ENCODE results near the gene TPPP3. TPM values are rescaled to one million over a fixed set of nuclear protein-coding genes. Genes with fewer than 3 reads are reported as not detected.

TPPP3 gene
- total and polyA plus RNA-seq, 9 of the 15 experiments (the other 6 are each of a cell fraction or from before 2014, with no cell fraction given): 0.13 to 0.50 (median 0.36) TPM; not detected in 2

- Histone ChIP-seq H3K36me3 (ENCODE audit: control insufficient read depth, insufficient read depth, low read length) (peaks cover 57% of the 10 kb centered on the region; the same call in 2 of the 3 replicates), H3K9me3 (replicated peaks; ENCODE audit: control insufficient read depth, insufficient read depth, low read depth, low read length) (no peaks in the 10 kb centered on the region), H3K4me1 (replicated peaks in 1 of 2; ENCODE audit: control insufficient read depth in 2 of 2, insufficient read depth in 2 of 2, low read length in 2 of 2) (peaks cover 0 to 28% of the 10 kb centered on the region in 2 experiments; a peak in 2 of 5 replicates), H3K4me3 (no peak overlapping the region), H3K27me3 (ENCODE audit: control insufficient read depth in 2 of 2, insufficient read depth in 2 of 2, low read length in 2 of 2) (no peaks in the 10 kb centered on the region), H3K27ac (ENCODE audit: extremely low read depth, low read depth, low read length) (no peak overlapping the region), H3K79me2 (ENCODE audit: control insufficient read depth, insufficient read depth, low read length) (no peaks in the 10 kb centered on the region), H3K9ac (ENCODE audit: insufficient read depth in 1 of 2, low read depth in 2 of 2, low read length in 2 of 2) (no peak overlapping the region), H4K20me1 (replicated peaks; ENCODE audit: control insufficient read depth, insufficient read depth, low read length) (peaks cover 18% of the 10 kb centered on the region; the same call in 1 of the 2 replicates), H3K4me2 (ENCODE audit: insufficient read depth, low read length) (no peak overlapping the region), H3K9me1 (ENCODE audit: control insufficient read depth, insufficient read depth, low read length) (no peaks in the 10 kb centered on the region), H2AFZ (ENCODE audit: low read depth, low read length) (no peak overlapping the region)
- intact Hi-C loops (cut with micrococcal nuclease): no loop called here
- no TSS peak for BruUV-seq (replicated peaks)
- 84% methylated on average over 8 of the region's 17 CpGs for WGBS (ENCODE audit: insufficient coverage, low coverage, missing lambda C conversion rate)
- TF ChIP-seq COPS2 (conservative IDR thresholded peaks at IDR 0.05) (no peak), ZNF639 (CRISPR knock-in tag; conservative IDR thresholded peaks at IDR 0.05 in 1 of 2, IDR thresholded peaks at IDR 0.05 in 1 of 2) (no peak), PCBP2 (IDR thresholded peaks at IDR 0.05; ENCODE audit: low read depth, low read length, poor library complexity, severe bottlenecking) (no peak), SRF (CRISPR knock-in tag; IDR thresholded peaks at IDR 0.05) (no peak), ZBTB40 (IDR thresholded peaks at IDR 0.05) (no peak), ZBTB40 (CRISPR knock-in tag; IDR thresholded peaks at IDR 0.05) (no peak), SNAPC5 (CRISPR knock-in tag; IDR thresholded peaks at IDR 0.05) (no peak), LARP7 (IDR thresholded peaks at IDR 0.05) (no peak), GTF2B (IDR thresholded peaks at IDR 0.05; ENCODE audit: extremely low read depth, insufficient read length) (no peak), SNIP1 (IDR thresholded peaks at IDR 0.05; ENCODE audit: low read depth) (no peak), NELFE (IDR thresholded peaks at IDR 0.05; ENCODE audit: insufficient read depth, insufficient read length) (no peak)
- CTCF ChIA-PET (ENCODE audit: low intra/inter-chr PET ratio): no interaction called here
- ATAC-seq (no peak), DNase-seq (ENCODE audit: extremely low read depth in 1 of 4, low spot score in 3 of 4) (no peak), FAIRE-seq (no peak)
- in situ Hi-C loops (cut with MboI): no loop called here
- POLR2A ChIA-PET: interaction anchor here (0.5 kb wide), 1 partner anchor 26 kb away, joined by 3 read pairs; no protein-coding TSS in a partner anchor
Measured at GRCh38 chr16:67441271-67441753, 48.0 kb upstream of the TPPP3 start.

All from K562 (cell line).